OCI-LY1 (cell line): Measurements from ENCODE around the gene APCDD1.

ENCODE experiments used
- H2AFZ ChIP-seq: fragments of 200-600 bp; sonication (generic), shearing (Covaris generic); 2 replicates; pipeline ENCODE4 v1.6.0; 2014; ENCODE audit warnings: antibody characterized with exemption, mild to moderate bottlenecking, low read length
- H3F3A ChIP-seq: fragments of 200-600 bp; sonication (generic), shearing (Covaris generic); 2 replicates; pipeline ENCODE4 v1.6.0; 2014; ENCODE audit warnings: mild to moderate bottlenecking, antibody characterized with exemption, low read length, moderate library complexity; ENCODE audit not compliant: insufficient read depth
- H3K27ac ChIP-seq: fragments of 200-600 bp; sonication (generic); 2 replicates; pipeline ENCODE4 v1.5.1; 2014; ENCODE audit warnings: low read length, mixed run types, mild to moderate bottlenecking, low read depth; ENCODE audit not compliant: poor library complexity, severe bottlenecking
- H3K27me3 ChIP-seq: fragments of 200-600 bp; sonication (generic); 2 replicates; pipeline ENCODE4 v1.6.0; 2014; ENCODE audit warnings: antibody characterized with exemption, mild to moderate bottlenecking, low read length, moderate library complexity; ENCODE audit not compliant: insufficient read depth
- H3K36me3 ChIP-seq: fragments of 200-600 bp; sonication (generic); 2 replicates; pipeline ENCODE4 v1.6.1; 2014; ENCODE audit warnings: mild to moderate bottlenecking, antibody characterized with exemption, low read length, moderate library complexity, mixed read lengths; ENCODE audit not compliant: insufficient read depth
- H3K4me1 ChIP-seq: fragments of 200-600 bp; sonication (generic); 2 replicates; pipeline ENCODE4 v1.5.1; 2014; ENCODE audit warnings: mild to moderate bottlenecking, low read length, moderate library complexity; ENCODE audit not compliant: insufficient read depth, severe bottlenecking
- H3K4me2 ChIP-seq: fragments of 200-600 bp; sonication (generic), shearing (Covaris generic); 2 replicates; pipeline ENCODE4 v1.6.1; 2014; ENCODE audit warnings: low read length
- H3K4me3 ChIP-seq: fragments of 200-600 bp; sonication (generic); 2 replicates; pipeline ENCODE4 v1.5.1; 2014; ENCODE audit warnings: low read length, low read depth, mild to moderate bottlenecking, mixed read lengths; ENCODE audit not compliant: poor library complexity, severe bottlenecking
- H3K79me2 ChIP-seq: fragments of 200-600 bp; shearing (Covaris generic); 2 replicates; pipeline ENCODE4 v1.6.1; 2016; ENCODE audit warnings: mixed run types, low read length, mixed read lengths; ENCODE audit not compliant: insufficient read depth
- H3K9ac ChIP-seq: fragments of 200-600 bp; sonication (generic), shearing (Covaris generic); 2 replicates; pipeline ENCODE4 v1.6.1; 2014; ENCODE audit warnings: mild to moderate bottlenecking, low read length, mixed read lengths
- H3K9me2 ChIP-seq: fragments of 200-600 bp; sonication (generic), shearing (Covaris generic); 2 replicates; pipeline ENCODE4 v1.6.1; 2014; ENCODE audit warnings: low read depth, mild to moderate bottlenecking, low read length, mixed read lengths
- H3K9me3 ChIP-seq: fragments of 200-600 bp; shearing (Covaris generic); 2 replicates; pipeline ENCODE4 v1.6.1; 2014; ENCODE audit warnings: low read length, mixed read lengths
- H4K20me1 ChIP-seq: fragments of 200-600 bp; sonication (generic), shearing (Covaris generic); 2 replicates; pipeline ENCODE4 v1.6.0; 2016; ENCODE audit warnings: mild to moderate bottlenecking, low read length; ENCODE audit not compliant: insufficient read depth
- EZH2 ChIP-seq: fragments of 200-600 bp; sonication (generic), shearing (Covaris generic); IDR thresholded peaks from 2 replicates; pipeline ENCODE4 v1.8.0; 2017; ENCODE audit warnings: borderline replicate concordance, mixed run types, mild to moderate bottlenecking, antibody characterized with exemption, low read length, moderate library complexity, mixed read lengths
- TF ChIP-seq, protein P1 (sequence below): fragments of 200-600 bp; sonication (generic), shearing (Covaris generic); IDR thresholded peaks from 2 replicates; pipeline ENCODE4 v1.5.1; 2017; ENCODE audit warnings: mild to moderate bottlenecking, antibody characterized with exemption, low read length, moderate library complexity, mixed read lengths

The APCDD1 gene

GRCh38 chr18:10405816-10406663 is 48.4 kb upstream of the APCDD1 start:
- Histone ChIP-seq H3K4me1 (no peaks in the 10 kb centered on the region), H3K4me3 (no peak overlapping the region), H4K20me1 (no peaks in the 10 kb centered on the region), H3K9me2 (no peaks in the 10 kb centered on the region), H3K27me3 (peaks cover 7% of the 10 kb centered on the region), H3K36me3 (no peaks in the 10 kb centered on the region), H3F3A (no peaks in the 10 kb centered on the region), H3K79me2 (no peaks in the 10 kb centered on the region), H3K9ac (no peak overlapping the region), H2AFZ (no peak overlapping the region), H3K9me3 (no peaks in the 10 kb centered on the region), H3K27ac (no peak overlapping the region), H3K4me2 (no peak overlapping the region)
- TF ChIP-seq, protein P1, sequence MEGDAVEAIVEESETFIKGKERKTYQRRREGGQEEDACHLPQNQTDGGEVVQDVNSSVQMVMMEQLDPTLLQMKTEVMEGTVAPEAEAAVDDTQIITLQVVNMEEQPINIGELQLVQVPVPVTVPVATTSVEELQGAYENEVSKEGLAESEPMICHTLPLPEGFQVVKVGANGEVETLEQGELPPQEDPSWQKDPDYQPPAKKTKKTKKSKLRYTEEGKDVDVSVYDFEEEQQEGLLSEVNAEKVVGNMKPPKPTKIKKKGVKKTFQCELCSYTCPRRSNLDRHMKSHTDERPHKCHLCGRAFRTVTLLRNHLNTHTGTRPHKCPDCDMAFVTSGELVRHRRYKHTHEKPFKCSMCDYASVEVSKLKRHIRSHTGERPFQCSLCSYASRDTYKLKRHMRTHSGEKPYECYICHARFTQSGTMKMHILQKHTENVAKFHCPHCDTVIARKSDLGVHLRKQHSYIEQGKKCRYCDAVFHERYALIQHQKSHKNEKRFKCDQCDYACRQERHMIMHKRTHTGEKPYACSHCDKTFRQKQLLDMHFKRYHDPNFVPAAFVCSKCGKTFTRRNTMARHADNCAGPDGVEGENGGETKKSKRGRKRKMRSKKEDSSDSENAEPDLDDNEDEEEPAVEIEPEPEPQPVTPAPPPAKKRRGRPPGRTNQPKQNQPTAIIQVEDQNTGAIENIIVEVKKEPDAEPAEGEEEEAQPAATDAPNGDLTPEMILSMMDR: no peak
- TF ChIP-seq EZH2: no peak

- Histone ChIP-seq H3K9me3 (no peaks in the 10 kb centered on the region), H3K4me2 (no peak overlapping the region), H3K9me2 (no peaks in the 10 kb centered on the region), H3K36me3 (no peaks in the 10 kb centered on the region), H3K27me3 (peaks cover 7% of the 10 kb centered on the region), H4K20me1 (no peaks in the 10 kb centered on the region), H3K27ac (no peak overlapping the region), H3F3A (no peaks in the 10 kb centered on the region), H3K79me2 (no peaks in the 10 kb centered on the region), H2AFZ (no peak overlapping the region), H3K4me1 (no peaks in the 10 kb centered on the region), H3K9ac (no peak overlapping the region), H3K4me3 (no peak overlapping the region)
- TF ChIP-seq, protein P1: no peak
- TF ChIP-seq EZH2: no peak
Observed at GRCh38 chr18:10408131-10408530, 46.3 kb upstream of the APCDD1 start.

GRCh38 chr18:10409041-10409440 is 45.4 kb upstream of the APCDD1 start:
- H3K36me3 ChIP-seq: no peaks in the 10 kb centered on the region

More at GRCh38 chr18:10409041-10409440, 45.4 kb upstream of the APCDD1 start:
- Histone ChIP-seq H3K9me2 (no peaks in the 10 kb centered on the region), H3F3A (no peaks in the 10 kb centered on the region), H3K4me1 (no peaks in the 10 kb centered on the region), H3K9me3 (no peaks in the 10 kb centered on the region), H3K27ac (no peak overlapping the region), H3K79me2 (no peaks in the 10 kb centered on the region), H3K27me3 (peaks cover 7% of the 10 kb centered on the region), H3K9ac (no peak overlapping the region), H3K4me2 (no peak overlapping the region), H4K20me1 (no peaks in the 10 kb centered on the region), H2AFZ (no peak overlapping the region), H3K4me3 (no peak overlapping the region)
- TF ChIP-seq EZH2: no peak
- TF ChIP-seq, protein P1: no peak
